Epithelial cell of proximal tubule (primary cell): ENCODE results near the gene GPC1. TPM values are rescaled to one million over a fixed set of nuclear protein-coding genes. Genes with fewer than 3 reads are reported as not detected.

Experiments
- DNase-seq: peaks from one replicate; pipeline ENCODE4 v3.0.0-alpha.2; 2011; ENCODE audit warnings: low read depth
- H3K4me3 ChIP-seq: 2 replicates; pipeline ENCODE4 v1.5.1; 2011; ENCODE audit warnings: low read depth, mild to moderate bottlenecking, low read length
- total RNA-seq: library from RNA; depleted of rRNA; stranded (reverse); fragments of >200 nt; gene quantifications from 2 replicates; pipeline ENCODE4 v1.2.3, GENCODE V29; 2015
- TF ChIP-seq, protein P1 (sequence below): conservative IDR thresholded peaks from 2 replicates; pipeline ENCODE4 v1.5.1; 2012; ENCODE audit warnings: low read depth, mild to moderate bottlenecking, low read length

The GPC1 gene
- total RNA-seq, 1 donor from 2014 or later = 45.4 TPM

DNA sequence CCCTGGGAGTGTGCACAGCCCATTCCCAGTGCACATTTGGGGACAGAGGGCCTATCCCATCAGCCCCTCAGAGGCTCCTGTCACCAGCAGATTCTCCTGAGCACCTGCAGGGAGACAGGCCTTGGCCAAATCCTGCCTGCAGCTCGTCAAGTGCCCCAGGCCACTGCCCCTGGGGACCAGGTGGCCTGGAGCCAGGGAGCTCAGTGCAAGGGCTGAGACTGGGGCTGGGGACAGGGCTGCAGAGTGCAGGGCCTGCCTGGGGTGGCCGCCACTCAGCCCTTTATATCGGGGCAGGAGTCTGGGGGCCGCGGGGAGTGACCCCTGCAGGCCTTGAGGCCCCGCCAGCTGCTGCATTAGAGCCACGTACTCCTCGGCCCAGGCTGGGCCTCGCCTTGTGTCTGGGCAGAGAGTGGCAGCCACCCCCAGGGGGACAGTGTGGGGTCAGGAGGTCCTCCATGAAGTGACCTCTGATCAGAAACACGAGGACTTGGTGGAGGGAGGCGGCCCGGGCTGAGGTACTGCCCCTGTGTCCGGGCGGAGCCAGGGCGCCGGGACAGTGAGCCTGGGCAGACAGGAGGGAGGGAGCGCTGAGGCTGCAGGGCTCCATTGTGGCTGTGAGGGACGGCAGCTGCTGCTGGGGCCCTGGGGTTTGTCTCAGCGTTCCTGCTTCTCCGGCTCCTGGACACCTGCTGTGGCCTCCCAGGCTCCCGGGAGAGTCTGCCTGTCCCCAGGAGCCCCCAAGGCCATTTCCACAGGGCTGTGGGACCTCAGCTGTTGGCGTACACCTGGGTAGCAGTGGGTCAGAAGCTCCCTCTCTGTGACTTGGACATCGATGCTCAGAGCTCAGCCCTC lies 24.2 kb downstream of the GPC1 start:
- TF ChIP-seq, protein P1, sequence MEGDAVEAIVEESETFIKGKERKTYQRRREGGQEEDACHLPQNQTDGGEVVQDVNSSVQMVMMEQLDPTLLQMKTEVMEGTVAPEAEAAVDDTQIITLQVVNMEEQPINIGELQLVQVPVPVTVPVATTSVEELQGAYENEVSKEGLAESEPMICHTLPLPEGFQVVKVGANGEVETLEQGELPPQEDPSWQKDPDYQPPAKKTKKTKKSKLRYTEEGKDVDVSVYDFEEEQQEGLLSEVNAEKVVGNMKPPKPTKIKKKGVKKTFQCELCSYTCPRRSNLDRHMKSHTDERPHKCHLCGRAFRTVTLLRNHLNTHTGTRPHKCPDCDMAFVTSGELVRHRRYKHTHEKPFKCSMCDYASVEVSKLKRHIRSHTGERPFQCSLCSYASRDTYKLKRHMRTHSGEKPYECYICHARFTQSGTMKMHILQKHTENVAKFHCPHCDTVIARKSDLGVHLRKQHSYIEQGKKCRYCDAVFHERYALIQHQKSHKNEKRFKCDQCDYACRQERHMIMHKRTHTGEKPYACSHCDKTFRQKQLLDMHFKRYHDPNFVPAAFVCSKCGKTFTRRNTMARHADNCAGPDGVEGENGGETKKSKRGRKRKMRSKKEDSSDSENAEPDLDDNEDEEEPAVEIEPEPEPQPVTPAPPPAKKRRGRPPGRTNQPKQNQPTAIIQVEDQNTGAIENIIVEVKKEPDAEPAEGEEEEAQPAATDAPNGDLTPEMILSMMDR = no peak
- no peak overlapping the region for H3K4me3 ChIP-seq
- DNase-seq = no peak

DNA sequence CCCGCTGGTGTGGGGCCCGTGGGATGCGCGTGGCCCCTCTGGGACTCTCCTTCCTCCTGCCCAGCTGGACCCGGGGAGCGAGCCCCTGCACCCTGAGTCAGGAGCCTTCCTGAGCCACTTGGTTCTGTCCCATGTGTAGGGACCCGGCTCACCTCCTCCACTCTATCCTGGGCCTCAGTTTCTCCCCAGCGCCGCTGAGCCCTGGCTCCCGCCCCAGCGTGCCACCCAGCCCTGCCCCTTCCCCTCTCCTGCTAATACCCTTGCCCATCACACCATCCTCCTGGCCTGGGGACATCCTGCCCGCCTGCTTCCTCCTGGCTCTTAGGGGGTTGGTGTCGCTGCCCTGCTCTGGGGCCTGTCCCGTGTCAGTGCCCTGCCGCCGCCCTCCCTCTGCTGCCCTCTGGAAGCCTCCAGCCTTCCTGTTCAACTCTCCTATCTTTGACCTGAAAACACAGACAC lies 24.8 kb downstream of the GPC1 start:
- no peak overlapping the region for H3K4me3 ChIP-seq
- DNase-seq = no peak
- TF ChIP-seq, protein P1 = no peak

DNA sequence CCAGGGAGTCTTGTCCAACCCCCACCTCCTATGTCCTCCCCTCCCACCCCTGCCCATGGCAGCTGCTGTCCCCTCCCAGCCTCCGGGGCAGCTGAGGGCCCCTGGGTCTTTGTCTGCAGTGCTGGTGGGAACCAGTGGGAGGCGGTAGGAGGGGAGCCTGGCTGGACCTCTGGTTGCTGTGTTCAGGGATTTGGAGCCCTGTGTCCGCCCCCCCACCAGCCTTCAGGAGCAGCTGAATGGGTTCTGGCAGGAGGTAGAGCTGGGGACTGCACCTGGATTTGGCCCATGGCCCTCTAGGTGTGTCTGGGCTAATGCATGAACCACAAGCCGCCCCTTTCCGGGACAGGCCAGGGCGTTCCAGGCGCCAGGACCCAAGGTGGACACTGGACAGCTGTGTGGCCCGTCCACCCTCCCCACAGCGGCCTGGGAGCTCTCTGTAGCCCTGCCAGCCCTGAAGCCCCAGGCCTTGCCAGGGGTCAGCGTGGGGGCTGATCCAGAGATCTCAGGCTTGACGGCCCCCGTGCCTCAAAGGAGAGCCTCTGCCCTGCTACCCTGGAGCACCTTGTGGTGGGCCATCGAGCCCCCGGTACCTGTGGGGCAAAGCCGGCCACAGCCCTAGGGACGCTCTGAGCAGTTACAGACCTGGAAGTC lies 25.4 kb downstream of the GPC1 start:
- no peak overlapping the region for H3K4me3 ChIP-seq
- TF ChIP-seq, protein P1 = peak; percentile 24
- no peak for DNase-seq

DNA sequence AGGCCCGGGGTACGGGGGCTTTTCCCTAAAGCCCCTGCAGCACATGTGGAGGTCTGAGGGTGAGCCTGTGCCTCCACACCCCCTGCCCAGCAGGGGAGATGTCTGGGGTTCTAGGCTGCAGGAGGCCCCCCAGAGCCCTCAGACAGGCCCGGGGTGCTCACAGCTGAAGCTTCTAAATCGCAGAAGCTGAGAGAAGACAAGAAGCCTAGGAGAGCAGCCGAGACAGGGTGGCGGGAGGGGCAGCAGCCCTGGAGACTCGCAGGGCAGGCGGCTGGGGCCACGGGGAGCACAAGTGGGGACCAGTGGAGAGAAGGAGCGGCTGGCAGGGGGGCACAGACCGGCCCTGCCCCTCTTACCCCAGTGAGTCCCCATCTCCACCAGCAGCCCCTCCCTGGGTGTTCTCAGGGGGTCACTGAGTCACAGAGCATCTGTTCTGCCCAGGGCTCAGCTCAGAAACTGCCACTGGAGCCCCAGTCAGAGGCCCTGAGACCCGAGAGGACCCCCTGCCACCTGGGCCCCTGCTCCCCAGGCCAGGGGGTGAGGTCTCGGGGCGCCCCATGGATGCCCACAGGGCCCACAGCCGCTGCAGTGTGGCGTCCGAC lies 26.1 kb downstream of the GPC1 start:
- TF ChIP-seq, protein P1 = no peak
- no peak for DNase-seq
- no peak overlapping the region for H3K4me3 ChIP-seq

DNA sequence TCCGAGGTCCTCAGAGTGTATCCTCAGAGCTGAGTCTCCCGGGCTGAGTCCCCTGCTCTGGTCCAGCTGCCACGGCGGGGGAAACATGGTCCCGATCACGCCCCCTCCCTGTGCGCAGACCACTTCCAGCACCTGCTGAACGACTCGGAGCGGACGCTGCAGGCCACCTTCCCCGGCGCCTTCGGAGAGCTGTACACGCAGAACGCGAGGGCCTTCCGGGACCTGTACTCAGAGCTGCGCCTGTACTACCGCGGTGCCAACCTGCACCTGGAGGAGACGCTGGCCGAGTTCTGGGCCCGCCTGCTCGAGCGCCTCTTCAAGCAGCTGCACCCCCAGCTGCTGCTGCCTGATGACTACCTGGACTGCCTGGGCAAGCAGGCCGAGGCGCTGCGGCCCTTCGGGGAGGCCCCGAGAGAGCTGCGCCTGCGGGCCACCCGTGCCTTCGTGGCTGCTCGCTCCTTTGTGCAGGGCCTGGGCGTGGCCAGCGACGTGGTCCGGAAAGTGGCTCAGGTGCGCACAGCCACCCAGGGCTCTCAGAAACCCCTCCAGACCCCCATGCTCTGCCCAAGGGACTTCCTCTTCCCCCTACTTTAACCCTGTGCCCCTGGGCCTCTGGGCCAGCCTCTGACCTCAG lies 26.7 kb downstream of the GPC1 start:
- H3K4me3 ChIP-seq = no peak overlapping the region
- TF ChIP-seq, protein P1 = no peak
- no peak for DNase-seq

DNA sequence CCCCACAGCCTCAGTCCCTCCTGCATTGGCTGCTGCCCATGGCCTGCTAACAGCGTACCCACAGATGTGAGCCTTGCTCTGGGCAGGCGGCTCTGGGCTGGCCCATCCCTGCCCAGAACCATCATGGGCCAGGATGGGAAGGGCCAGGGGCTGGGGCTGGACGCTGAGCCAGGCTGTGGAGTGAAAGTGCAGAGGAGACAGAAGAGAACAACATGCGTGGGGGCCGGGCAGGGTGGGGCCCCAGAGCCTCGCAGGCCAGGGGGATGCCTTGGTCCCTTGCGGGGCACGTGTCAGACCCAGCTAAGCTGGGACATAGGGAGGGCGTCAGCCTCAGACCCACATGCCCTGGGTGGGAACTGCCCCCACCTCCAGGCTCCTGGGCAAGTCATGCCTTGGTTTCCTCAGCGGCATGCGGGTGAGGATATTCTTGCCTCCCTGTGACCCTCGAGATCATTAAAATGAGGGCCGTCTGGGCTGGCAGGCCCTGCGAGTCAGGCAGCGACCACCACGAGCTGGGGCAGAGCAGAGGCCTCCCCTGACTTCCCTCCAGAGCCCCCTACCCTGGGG lies 27.3 kb downstream of the GPC1 start:
- no peak overlapping the region for H3K4me3 ChIP-seq
- TF ChIP-seq, protein P1 = no peak
- no peak for DNase-seq
